IPS-15b (cell line): ENCODE data around the gene CACNG6.

Experiments used
- H3K27me3 ChIP-seq: one replicate; pipeline ENCODE4 v1.6.1; 2013; ENCODE audit warnings: low read length; ENCODE audit not compliant: control insufficient read depth, insufficient read depth
- H3K36me3 ChIP-seq: one replicate; pipeline ENCODE4 v1.6.1; 2013; ENCODE audit warnings: low read length; ENCODE audit not compliant: control insufficient read depth, insufficient read depth
- H3K4me1 ChIP-seq: one replicate; pipeline ENCODE4 v1.6.1; 2013; ENCODE audit warnings: mild to moderate bottlenecking, low read length; ENCODE audit not compliant: control insufficient read depth, insufficient read depth
- H3K4me3 ChIP-seq: one replicate; pipeline ENCODE4 v1.5.1; 2013; ENCODE audit warnings: low read depth, low read length
- H3K9ac ChIP-seq: one replicate; pipeline ENCODE4 v1.6.1; 2013; ENCODE audit warnings: low read depth, mild to moderate bottlenecking, low read length
- H3K9me3 ChIP-seq: one replicate; pipeline ENCODE4 v1.6.1; 2013; ENCODE audit warnings: mild to moderate bottlenecking, low read length; ENCODE audit not compliant: control insufficient read depth, insufficient read depth

CACNG6 gene

GRCh38 chr19:54011507-54012211 is 20.2 kb downstream of the CACNG6 start:
- H3K4me1 ChIP-seq, result no peaks in the 10 kb centered on the region
- no peaks in the 10 kb centered on the region for H3K36me3 ChIP-seq
- peak overlapping the region; percentile 19 for H3K4me3 ChIP-seq
- H3K9me3 ChIP-seq, result no peaks in the 10 kb centered on the region
- H3K9ac ChIP-seq, result no peak overlapping the region
- no peaks in the 10 kb centered on the region for H3K27me3 ChIP-seq

- Histone ChIP-seq H3K36me3 (no peaks in the 10 kb centered on the region), H3K9ac (no peak overlapping the region), H3K9me3 (no peaks in the 10 kb centered on the region), H3K4me1 (no peaks in the 10 kb centered on the region), H3K27me3 (no peaks in the 10 kb centered on the region), H3K4me3 (no peak overlapping the region)
Measured at GRCh38 chr19:54013866-54014265, 22.4 kb downstream of the CACNG6 start.

- Histone ChIP-seq H3K9me3 (no peaks in the 10 kb centered on the region), H3K27me3 (no peaks in the 10 kb centered on the region), H3K9ac (no peak overlapping the region), H3K4me3 (no peak overlapping the region), H3K36me3 (no peaks in the 10 kb centered on the region), H3K4me1 (peaks cover 2% of the 10 kb centered on the region)
Measured at GRCh38 chr19:54014920-54015560, 23.6 kb downstream of the CACNG6 start.

GRCh38 chr19:54017261-54017660 is 25.8 kb downstream of the CACNG6 start:
- H3K9me3 ChIP-seq, result no peaks in the 10 kb centered on the region
- no peak overlapping the region for H3K9ac ChIP-seq
- no peaks in the 10 kb centered on the region for H3K36me3 ChIP-seq
- H3K27me3 ChIP-seq, result no peaks in the 10 kb centered on the region
- H3K4me3 ChIP-seq, result no peak overlapping the region
- H3K4me1 ChIP-seq, result peaks cover 5% of the 10 kb centered on the region

GRCh38 chr19:54021363-54021762 is 29.9 kb downstream of the CACNG6 start:
- Histone ChIP-seq H3K9ac (no peak overlapping the region), H3K27me3 (peaks cover 5% of the 10 kb centered on the region), H3K4me3 (no peak overlapping the region), H3K36me3 (no peaks in the 10 kb centered on the region), H3K9me3 (no peaks in the 10 kb centered on the region), H3K4me1 (peaks cover 10% of the 10 kb centered on the region)

GRCh38 chr19:54021932-54022331 is 30.5 kb downstream of the CACNG6 start:
- Histone ChIP-seq H3K27me3 (peaks cover 5% of the 10 kb centered on the region), H3K4me3 (no peak overlapping the region), H3K9me3 (no peaks in the 10 kb centered on the region), H3K36me3 (no peaks in the 10 kb centered on the region), H3K4me1 (peaks cover 10% of the 10 kb centered on the region), H3K9ac (no peak overlapping the region)

GRCh38 chr19:54023191-54023590 is 31.8 kb downstream of the CACNG6 start:
- Histone ChIP-seq H3K4me1 (peaks cover 10% of the 10 kb centered on the region), H3K9ac (no peak overlapping the region), H3K9me3 (no peaks in the 10 kb centered on the region)

GRCh38 chr19:54024660-54025059 is 33.2 kb downstream of the CACNG6 start:
- H3K36me3 ChIP-seq, result no peaks in the 10 kb centered on the region
- H3K27me3 ChIP-seq, result peaks cover 5% of the 10 kb centered on the region
- H3K4me3 ChIP-seq, result no peak overlapping the region
- H3K9ac ChIP-seq, result no peak overlapping the region
- no peaks in the 10 kb centered on the region for H3K9me3 ChIP-seq
- H3K4me1 ChIP-seq, result peaks cover 10% of the 10 kb centered on the region

More at GRCh38 chr19:54023191-54023590, 31.8 kb downstream of the CACNG6 start:
- Histone ChIP-seq H3K4me3 (no peak overlapping the region), H3K27me3 (peaks cover 5% of the 10 kb centered on the region), H3K36me3 (no peaks in the 10 kb centered on the region)

GRCh38 chr19:54026656-54027055 is 35.2 kb downstream of the CACNG6 start:
- Histone ChIP-seq H3K27me3 (peaks cover 5% of the 10 kb centered on the region), H3K9ac (no peak overlapping the region), H3K9me3 (no peaks in the 10 kb centered on the region), H3K36me3 (no peaks in the 10 kb centered on the region), H3K4me1 (peaks cover 5% of the 10 kb centered on the region), H3K4me3 (no peak overlapping the region)

- Histone ChIP-seq H3K4me1 (no peaks in the 10 kb centered on the region), H3K9me3 (no peaks in the 10 kb centered on the region), H3K4me3 (no peak overlapping the region), H3K27me3 (peaks cover 5% of the 10 kb centered on the region), H3K36me3 (no peaks in the 10 kb centered on the region), H3K9ac (no peak overlapping the region)
Measured at GRCh38 chr19:54029301-54029700, 37.9 kb downstream of the CACNG6 start.

GRCh38 chr19:54029930-54030490 is 38.6 kb downstream of the CACNG6 start:
- Histone ChIP-seq H3K9ac (no peak overlapping the region), H3K4me3 (no peak overlapping the region), H3K27me3 (peaks cover under 1% of the 10 kb centered on the region), H3K36me3 (no peaks in the 10 kb centered on the region), H3K4me1 (peaks cover 2% of the 10 kb centered on the region), H3K9me3 (no peaks in the 10 kb centered on the region)
